GM23248 (cell line): Measurements from ENCODE around the gene CC2D2A. TPM values are rescaled to one million over a fixed set of nuclear protein-coding genes. Genes with fewer than 3 reads are reported as not detected.

Experiments
- DNase-seq: peaks from one replicate; pipeline ENCODE4 v3.0.0-alpha.2; 2015
- H2AFZ ChIP-seq: fragments of 200-600 bp; sonication (generic); 2 replicates; pipeline ENCODE4 v1.6.1; 2016; ENCODE audit warnings: antibody characterized with exemption
- H3F3A ChIP-seq: fragments of 200-600 bp; sonication (generic); 2 replicates; pipeline ENCODE4 v1.6.1; 2016; ENCODE audit warnings: mild to moderate bottlenecking, antibody characterized with exemption, mixed run types; ENCODE audit not compliant: insufficient read depth
- H3K27ac ChIP-seq: fragments of 200-600 bp; sonication (generic); 2 replicates; pipeline ENCODE4 v1.5.1; 2016; ENCODE audit warnings: mild to moderate bottlenecking
- H3K27me3 ChIP-seq: fragments of 200-600 bp; sonication (generic); replicated peaks from 2 replicates; pipeline ENCODE4 v1.6.1; 2016; ENCODE audit warnings: mild to moderate bottlenecking; ENCODE audit not compliant: insufficient read depth
- H3K36me3 ChIP-seq: fragments of 200-600 bp; sonication (generic); 2 replicates; pipeline ENCODE4 v1.6.1; 2016; ENCODE audit warnings: low read depth, mild to moderate bottlenecking
- H3K4me1 ChIP-seq: fragments of 200-600 bp; sonication (generic); 2 replicates; pipeline ENCODE4 v1.6.1; 2016; ENCODE audit warnings: mild to moderate bottlenecking; ENCODE audit not compliant: insufficient read depth
- H3K4me2 ChIP-seq: fragments of 200-600 bp; sonication (generic); one replicate; pipeline ENCODE4 v1.6.1; 2016; ENCODE audit warnings: mild to moderate bottlenecking; ENCODE audit not compliant: unreplicated experiment
- H3K4me3 ChIP-seq: fragments of 200-600 bp; sonication (generic); 2 replicates; pipeline ENCODE4 v1.5.1; 2016; ENCODE audit warnings: mild to moderate bottlenecking
- H3K79me2 ChIP-seq: fragments of 200-600 bp; sonication (generic); 2 replicates; pipeline ENCODE4 v1.6.1; 2016; ENCODE audit warnings: mild to moderate bottlenecking; ENCODE audit not compliant: insufficient read depth
- H3K9ac ChIP-seq: fragments of 200-600 bp; sonication (generic); 2 replicates; pipeline ENCODE4 v1.6.1; 2016; ENCODE audit warnings: mild to moderate bottlenecking
- H3K9me2 ChIP-seq: fragments of 200-600 bp; sonication (generic); 2 replicates; pipeline ENCODE4 v1.6.1; 2016; ENCODE audit warnings: mixed run types, mild to moderate bottlenecking, moderate library complexity; ENCODE audit not compliant: insufficient read depth
- H3K9me3 ChIP-seq: fragments of 200-600 bp; sonication (generic); one replicate; pipeline ENCODE4 v1.6.1; 2017; ENCODE audit warnings: low read depth
- H4K20me1 ChIP-seq: fragments of 200-600 bp; sonication (generic); 2 replicates; pipeline ENCODE4 v1.6.0; 2016; ENCODE audit not compliant: insufficient read depth
- EZH2 ChIP-seq: fragments of 200-600 bp; sonication (generic); IDR thresholded peaks from 2 replicates; pipeline ENCODE4 v1.6.1; 2018; ENCODE audit warnings: antibody characterized with exemption, mild to moderate bottlenecking; ENCODE audit not compliant: insufficient read depth, poor library complexity, severe bottlenecking
- EZH2phosphoT487 ChIP-seq: fragments of 200-600 bp; sonication (generic); IDR thresholded peaks from 2 replicates; pipeline ENCODE4 v1.6.1; 2018; ENCODE audit warnings: antibody characterized with exemption, moderate library complexity, mild to moderate bottlenecking, low read depth; ENCODE audit not compliant: insufficient read depth
- WGBS, 2 experiments: methylation state at CpG; one replicate each; pipeline ENCODE4 v1.1.6; 2015 to 2017; ENCODE audit warnings: low lambda C conversion rate in 2 of 2, low coverage in 1 of 2; ENCODE audit errors: missing lambda C conversion rate in 2 of 2; 5-methylcytosine and 5-hydroxymethylcytosine counted together
- in situ Hi-C: fragments of 300-500 bp; cut with MboI; formaldehyde crosslinking; loops from 2 replicates; pipeline ENCODE4 v1.15.0; 2020
- polyA plus RNA-seq: library from polyadenylated mRNA; unstranded; fragments of >200 nt; fragmentation: Nextera tagmentation; extraction: Ambion mirVana; gene quantifications from 2 replicates; pipeline ENCODE4 v1.2.1, GENCODE V29; 2016
- total RNA-seq: library from RNA; depleted of rRNA; stranded (reverse); fragments of >200 nt; shearing (Covaris generic); gene quantifications from 2 replicates; pipeline ENCODE4 v1.2.3, GENCODE V29; 2014

CC2D2A gene
- total and polyA plus RNA-seq, 2 experiments from 2014 or later: 10.2 to 11.5 TPM

- Histone ChIP-seq H4K20me1 (no peaks in the 10 kb centered on the region), H3K9me2 (no peaks in the 10 kb centered on the region), H3K79me2 (no peaks in the 10 kb centered on the region), H3K9ac (no peak overlapping the region), H3K4me3 (no peak overlapping the region), H3K9me3 (no peaks in the 10 kb centered on the region), H3K27ac (no peak overlapping the region), H3K36me3 (no peaks in the 10 kb centered on the region; the same call in 1 of the 2 replicates), H3K4me2 (no peak overlapping the region), H3K4me1 (no peaks in the 10 kb centered on the region), H3F3A (no peaks in the 10 kb centered on the region), H2AFZ (no peak overlapping the region), H3K27me3 (no peaks in the 10 kb centered on the region)
- in situ Hi-C loops: no loop called here
- no peak for DNase-seq
- TF ChIP-seq EZH2phosphoT487 (no peak), EZH2 (no peak)
- 95 to 100% methylated on average over 1 of the region's 1 CpG for WGBS, 2 experiments
These were observed 74.6 kb downstream of the CC2D2A start for GRCh38 chr4:15544248-15544729.

GRCh38 chr4:15545371-15545770 lies 75.7 kb downstream of the CC2D2A start:
- no peaks in the 10 kb centered on the region for H4K20me1 ChIP-seq
- 96 to 98% methylated on average over 2 of the region's 2 CpGs for WGBS, 2 experiments
- no peak overlapping the region for H3K27ac ChIP-seq
- DNase-seq: no peak
- no peaks in the 10 kb centered on the region for H3F3A ChIP-seq
- no peaks in the 10 kb centered on the region; the same call in 1 of the 2 replicates for H3K36me3 ChIP-seq
- no peak overlapping the region for H3K4me2 ChIP-seq
- H3K4me3 ChIP-seq: no peak overlapping the region
- H2AFZ ChIP-seq: no peak overlapping the region
- H3K4me1 ChIP-seq: no peaks in the 10 kb centered on the region
- no peaks in the 10 kb centered on the region for H3K9me2 ChIP-seq
- no peaks in the 10 kb centered on the region for H3K27me3 ChIP-seq
- in situ Hi-C loops: no loop called here
- TF ChIP-seq EZH2: no peak
- TF ChIP-seq EZH2phosphoT487: no peak
- H3K9me3 ChIP-seq: no peaks in the 10 kb centered on the region
- H3K79me2 ChIP-seq: no peaks in the 10 kb centered on the region
- H3K9ac ChIP-seq: no peak overlapping the region

- no peaks in the 10 kb centered on the region for H3K9me3 ChIP-seq
- H3K4me3 ChIP-seq: no peak overlapping the region
- TF ChIP-seq EZH2 (no peak), EZH2phosphoT487 (no peak)
- H3K9me2 ChIP-seq: no peaks in the 10 kb centered on the region
- no peaks in the 10 kb centered on the region for H3K27me3 ChIP-seq
- H3K27ac ChIP-seq: no peak overlapping the region
- in situ Hi-C loops: no loop called here
- no peaks in the 10 kb centered on the region for H4K20me1 ChIP-seq
- 89 to 92% methylated on average over 3 of the region's 3 CpGs for WGBS, 2 experiments
- no peaks in the 10 kb centered on the region for H3K79me2 ChIP-seq
- H3F3A ChIP-seq: no peaks in the 10 kb centered on the region
- H2AFZ ChIP-seq: no peak overlapping the region
- no peak overlapping the region for H3K4me2 ChIP-seq
- H3K36me3 ChIP-seq: no peaks in the 10 kb centered on the region; the same call in 1 of the 2 replicates
- H3K4me1 ChIP-seq: no peaks in the 10 kb centered on the region
- no peak for DNase-seq
- no peak overlapping the region for H3K9ac ChIP-seq
These were observed 77.7 kb downstream of the CC2D2A start for GRCh38 chr4:15547392-15547791.

- H2AFZ ChIP-seq: no peak overlapping the region
- H3K27ac ChIP-seq: no peak overlapping the region
- no peak overlapping the region for H3K9ac ChIP-seq
- peaks cover under 1% of the 10 kb centered on the region; the same call in 1 of the 2 replicates for H3K36me3 ChIP-seq
- H3K4me1 ChIP-seq: no peaks in the 10 kb centered on the region
- H4K20me1 ChIP-seq: no peaks in the 10 kb centered on the region
- in situ Hi-C loops: no loop called here
- H3K9me2 ChIP-seq: no peaks in the 10 kb centered on the region
- no peak overlapping the region for H3K4me2 ChIP-seq
- no peaks in the 10 kb centered on the region for H3K27me3 ChIP-seq
- no peak for DNase-seq
- no peaks in the 10 kb centered on the region for H3F3A ChIP-seq
- H3K4me3 ChIP-seq: no peak overlapping the region
- no peak for TF ChIP-seq EZH2phosphoT487
- TF ChIP-seq EZH2: no peak
- no peaks in the 10 kb centered on the region for H3K79me2 ChIP-seq
- 89 to 96% methylated on average over 3 of the region's 3 CpGs for WGBS, 2 experiments
- no peaks in the 10 kb centered on the region for H3K9me3 ChIP-seq
These were observed 80.8 kb downstream of the CC2D2A start for GRCh38 chr4:15550491-15550890.
